Epithelial cell of prostate (primary cell): ENCODE results near the gene TMEM101.
"Not testable (repeated sequence)": the region's sequence is repeated elsewhere in the genome, so short reads cannot be mapped to it uniquely, and the experiment has no call there.

ENCODE experiments used
- DNase-seq: peaks from one replicate; pipeline ENCODE4 v3.0.0-alpha.2; 2011; ENCODE audit warnings: low read depth, low spot score
- H3K27ac ChIP-seq: fragments of 450-650 bp; 2 replicates; pipeline ENCODE4 v1.5.1; 2017; ENCODE audit warnings: mild to moderate bottlenecking

TMEM101 gene

DNA sequence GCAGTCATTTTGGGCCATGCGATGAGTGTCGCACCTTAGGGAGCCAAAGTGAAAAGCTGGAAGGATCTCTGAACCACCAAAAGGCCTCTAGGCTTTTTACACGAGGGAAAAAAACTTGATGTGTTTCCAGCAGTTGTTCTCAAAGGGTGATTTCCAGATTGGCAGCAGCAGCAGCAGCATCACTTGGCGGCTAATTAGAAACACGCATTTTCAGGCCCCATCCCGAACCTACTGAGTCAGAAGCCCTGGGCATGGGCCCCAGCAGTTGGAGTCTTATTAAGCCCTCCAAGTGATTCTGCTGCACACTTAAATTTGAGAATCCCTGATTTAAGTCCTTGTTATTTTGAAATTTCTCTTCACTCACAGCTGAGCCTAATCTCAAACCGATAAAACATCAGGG is 35.8 kb downstream of the TMEM101 start:
- no peak overlapping the region for H3K27ac ChIP-seq
- DNase-seq = no peak

DNA sequence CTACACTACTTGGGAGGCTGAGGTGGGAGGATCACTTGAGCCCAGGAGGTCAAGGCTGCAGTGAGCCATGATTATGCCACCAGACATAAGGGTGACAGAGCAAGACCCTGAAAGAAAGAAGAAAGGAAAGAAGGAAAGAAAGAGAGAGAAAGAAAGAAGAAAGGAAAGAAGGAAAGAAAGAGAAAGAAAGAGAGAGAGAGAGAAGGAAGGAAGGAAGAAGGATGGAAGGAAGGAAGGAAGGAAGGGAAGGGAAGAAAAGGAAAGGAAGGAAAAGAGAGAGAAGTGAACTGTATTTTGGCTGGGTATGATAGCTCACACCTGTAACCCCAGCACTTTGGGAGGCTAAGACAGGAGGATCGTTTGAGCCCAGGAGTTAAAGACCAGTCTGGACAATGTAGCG is 36.7 kb downstream of the TMEM101 start:
- no peak for DNase-seq
- no peak overlapping the region for H3K27ac ChIP-seq

DNA sequence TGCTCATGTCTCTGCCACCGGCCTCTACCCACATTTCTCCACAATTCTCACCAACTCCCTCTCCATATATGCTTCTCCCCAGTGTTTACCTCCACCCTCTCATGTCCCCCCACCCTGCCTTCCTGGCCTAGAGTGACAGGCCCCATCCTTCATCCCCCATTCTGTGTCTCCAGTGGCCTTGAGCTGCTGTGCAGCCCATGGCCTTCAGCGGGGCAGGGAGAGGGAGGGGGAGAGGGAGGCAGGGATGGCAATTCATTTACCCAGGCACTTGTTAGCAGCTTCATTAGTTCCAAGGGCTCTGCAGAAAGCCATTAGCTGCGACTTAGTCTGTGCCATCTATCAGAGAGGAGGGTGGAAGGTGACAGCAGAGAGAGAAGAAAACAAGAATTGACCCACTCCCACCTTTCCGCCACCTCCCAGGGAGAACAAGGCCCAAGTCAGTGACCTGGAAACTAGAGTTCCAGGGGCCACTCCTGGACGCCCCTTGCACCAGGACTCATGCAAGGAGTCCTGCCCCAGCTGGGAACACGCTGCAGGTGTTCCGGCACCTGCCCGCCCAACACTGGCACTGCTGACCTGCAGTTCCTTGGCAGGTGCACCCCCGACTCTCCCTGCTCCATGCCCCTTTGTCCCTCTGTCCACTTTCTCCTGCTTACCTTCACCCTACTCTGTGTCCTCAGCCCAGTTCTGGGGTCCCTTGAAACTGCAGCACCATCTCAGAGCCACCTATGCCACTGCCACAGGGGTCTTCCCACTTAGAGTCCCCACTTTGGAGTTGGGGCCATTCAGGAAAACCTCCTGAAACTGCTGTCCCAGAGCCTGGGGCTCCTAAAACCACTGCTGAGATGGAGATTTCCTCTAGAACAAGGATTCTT is 37.6 kb downstream of the TMEM101 start:
- no peak for DNase-seq

DNA sequence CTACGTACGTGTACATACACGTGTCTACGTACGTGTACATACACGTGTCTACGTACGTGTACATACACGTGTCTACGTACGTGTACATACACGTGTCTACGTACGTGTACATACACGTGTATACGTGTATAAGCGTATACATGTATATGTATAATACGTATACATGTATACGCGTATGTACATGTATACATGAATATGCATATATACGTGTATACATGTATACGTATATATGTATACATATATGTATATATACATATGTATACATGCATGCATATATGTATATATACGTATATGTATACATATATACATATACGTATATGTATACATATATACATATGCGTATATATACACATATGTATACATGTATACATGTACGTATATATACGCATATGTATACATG is 38.9 kb downstream of the TMEM101 start:
- DNase-seq = no peak
- no peak overlapping the region for H3K27ac ChIP-seq

More for the DNA sequence above, 37.6 kb downstream of the TMEM101 start:
- H3K27ac ChIP-seq = no peak overlapping the region

DNA sequence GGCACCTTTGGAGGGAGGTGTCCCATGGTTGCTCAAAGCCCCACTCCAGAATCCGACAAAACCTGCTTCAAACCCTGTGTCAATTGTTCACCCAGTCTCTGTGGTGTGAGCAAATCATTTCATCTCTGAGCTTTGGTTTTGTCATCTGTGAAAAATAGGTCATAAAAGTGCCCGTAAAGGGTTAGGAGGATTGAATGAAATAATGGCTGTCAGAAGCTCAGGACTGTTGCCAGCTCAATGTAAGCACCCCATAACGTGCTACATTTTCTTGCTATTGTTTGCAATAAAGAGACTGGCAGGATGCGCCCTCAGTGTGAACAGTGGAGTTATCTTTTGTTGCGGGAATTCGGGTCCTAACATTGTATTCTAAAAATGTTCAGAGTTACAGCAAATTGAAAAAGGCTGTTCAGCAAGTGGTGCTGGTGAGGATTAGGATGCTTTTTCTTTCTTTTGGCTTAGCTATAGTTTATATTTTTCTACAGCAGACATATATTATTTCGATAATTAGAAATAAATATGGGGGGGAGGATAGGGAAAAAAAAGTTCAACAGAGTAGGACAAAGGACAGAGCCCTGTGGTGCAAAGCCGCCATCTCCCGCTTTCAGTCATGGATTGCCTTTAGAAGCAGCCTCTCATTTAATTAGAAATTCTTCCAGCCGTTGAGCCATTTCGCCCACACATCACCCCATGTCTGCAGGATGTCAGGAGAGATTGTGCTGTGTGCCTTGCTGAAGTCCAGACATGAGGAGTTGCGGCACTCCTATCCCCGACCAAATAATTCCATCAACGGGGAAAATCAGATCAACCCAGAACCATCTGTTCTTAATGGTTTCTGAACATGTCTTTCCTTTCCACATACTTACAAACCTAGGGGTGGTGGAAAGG is 40.1 kb downstream of the TMEM101 start:
- H3K27ac ChIP-seq = no peak overlapping the region
- DNase-seq = no peak

DNA sequence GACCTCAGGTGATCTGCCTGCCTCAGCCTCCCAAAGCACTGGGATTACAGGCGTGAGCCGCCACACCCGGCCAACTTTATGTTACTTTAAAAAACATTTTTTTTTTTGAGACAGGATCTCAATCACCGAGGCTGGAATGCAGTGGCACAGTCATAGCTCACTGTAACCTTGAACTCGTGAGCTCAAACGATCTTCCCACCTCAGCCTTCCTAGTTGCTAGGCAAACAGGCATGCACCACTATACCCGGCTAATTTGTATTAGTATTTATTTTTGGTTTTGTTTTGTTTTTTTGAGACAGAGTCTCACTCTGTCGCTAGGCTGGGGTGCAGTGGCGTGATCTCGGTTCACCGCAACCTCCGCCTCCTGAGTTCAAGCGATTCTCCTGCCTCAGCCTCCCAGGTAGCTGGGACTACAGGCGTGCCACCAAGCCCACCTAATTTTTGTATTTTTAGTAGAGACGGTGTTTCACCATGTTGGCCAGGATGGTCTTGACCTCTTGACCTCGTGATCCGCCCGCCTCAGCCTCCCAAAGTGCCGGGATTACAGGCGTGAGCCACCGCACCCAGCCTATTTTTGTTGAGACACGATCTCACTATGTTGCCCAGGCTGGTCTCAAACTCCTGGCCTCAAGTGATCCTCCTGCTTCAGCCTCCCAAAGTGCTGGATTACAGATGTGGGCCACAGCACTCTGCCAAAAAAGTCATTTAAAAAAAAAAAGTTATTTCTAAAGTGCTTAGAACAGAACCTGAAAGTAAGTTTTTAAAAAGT is 42.1 kb downstream of the TMEM101 start:
- H3K27ac ChIP-seq, DNase-seq: not testable (repeated sequence)

DNA sequence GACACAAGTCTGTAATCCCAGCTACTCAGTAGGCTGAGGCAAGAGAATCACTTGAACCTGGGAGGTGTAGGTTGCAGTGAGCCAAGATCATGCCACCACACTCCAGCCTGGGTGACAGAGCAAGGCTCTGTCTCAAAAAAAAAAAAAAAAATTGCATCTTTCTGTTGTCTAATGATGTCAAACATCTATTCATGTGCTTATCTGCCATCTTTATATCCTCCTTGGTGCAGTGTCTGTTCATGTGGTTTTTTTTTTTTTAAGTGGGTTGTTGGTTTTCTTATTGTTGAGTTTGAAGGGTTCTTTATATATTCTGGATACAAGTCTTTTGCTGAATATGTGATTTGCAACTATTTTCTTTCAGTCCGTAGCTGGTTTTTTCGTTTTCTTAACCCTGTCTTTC is 43.3 kb downstream of the TMEM101 start:
- not testable (repeated sequence) for H3K27ac ChIP-seq, DNase-seq

DNA sequence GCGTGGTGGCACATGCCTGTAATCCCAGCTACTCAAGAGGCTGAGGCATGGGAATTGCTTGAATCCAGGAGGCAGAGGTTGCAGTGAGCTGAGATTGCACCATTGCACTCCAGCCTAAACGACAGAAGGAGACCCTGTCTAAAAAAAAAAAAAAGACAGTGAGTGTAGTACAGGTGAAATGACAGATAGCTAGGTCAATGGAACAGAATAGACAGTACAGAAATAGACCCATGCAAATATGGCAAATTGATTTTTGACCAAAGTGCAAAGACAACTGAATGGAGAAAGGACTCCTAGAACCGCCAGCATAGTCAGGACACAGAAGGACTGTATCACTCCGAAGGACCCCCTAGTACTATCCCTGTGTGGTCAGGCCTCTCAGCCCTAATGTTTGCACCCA is 44.4 kb downstream of the TMEM101 start:
- DNase-seq = no peak
- no peak overlapping the region for H3K27ac ChIP-seq

DNA sequence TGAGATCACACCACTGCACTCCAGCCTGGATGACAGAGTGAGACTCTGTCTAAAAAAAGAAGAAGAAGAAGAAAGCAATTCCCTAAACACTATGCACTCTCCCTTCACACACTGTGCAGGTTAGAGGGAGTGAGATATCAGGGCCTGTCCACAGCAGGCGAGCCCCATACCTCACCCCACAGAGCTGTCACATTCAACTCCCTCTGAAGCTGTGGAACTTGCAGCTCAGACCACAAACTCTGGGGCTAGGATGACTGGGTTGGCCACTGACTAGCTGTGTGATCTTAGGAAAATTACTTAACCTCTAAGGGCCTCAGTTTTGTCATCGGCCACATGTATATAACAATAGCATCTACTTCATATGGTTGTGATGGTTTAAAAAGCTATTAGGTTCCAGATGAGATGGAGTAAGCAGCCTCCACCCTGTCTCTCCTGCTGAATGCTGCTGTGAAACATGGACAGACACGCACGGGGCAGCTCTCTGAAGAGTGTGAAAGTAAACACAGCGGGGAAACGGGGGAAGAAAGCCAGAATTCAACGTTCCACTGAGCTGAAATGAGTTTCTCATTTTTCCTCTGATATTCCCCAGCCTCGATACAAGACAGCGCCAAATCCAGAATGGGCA is 47.4 kb downstream of the TMEM101 start:
- no peak overlapping the region for H3K27ac ChIP-seq
- DNase-seq = no peak

DNA sequence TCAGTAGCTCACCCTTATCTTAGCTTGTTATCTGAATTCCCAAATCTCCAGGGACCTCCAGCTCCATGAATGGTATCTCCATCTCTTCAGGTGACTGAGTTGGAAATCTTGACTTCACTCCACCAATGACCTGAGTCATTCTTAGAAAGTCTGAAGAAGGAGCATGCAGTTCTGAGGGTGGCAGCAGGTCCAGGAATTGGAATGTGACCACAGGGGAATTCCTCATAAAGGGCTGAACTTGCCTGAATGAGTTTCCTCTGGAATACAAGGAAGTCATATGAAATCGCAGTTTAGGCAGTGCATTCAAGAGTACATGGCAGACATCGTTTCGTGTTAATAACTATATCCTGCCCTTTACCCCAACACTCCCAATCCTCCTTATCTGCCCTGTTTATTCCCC is 48.5 kb downstream of the TMEM101 start:
- no peak overlapping the region for H3K27ac ChIP-seq
- no peak for DNase-seq

DNA sequence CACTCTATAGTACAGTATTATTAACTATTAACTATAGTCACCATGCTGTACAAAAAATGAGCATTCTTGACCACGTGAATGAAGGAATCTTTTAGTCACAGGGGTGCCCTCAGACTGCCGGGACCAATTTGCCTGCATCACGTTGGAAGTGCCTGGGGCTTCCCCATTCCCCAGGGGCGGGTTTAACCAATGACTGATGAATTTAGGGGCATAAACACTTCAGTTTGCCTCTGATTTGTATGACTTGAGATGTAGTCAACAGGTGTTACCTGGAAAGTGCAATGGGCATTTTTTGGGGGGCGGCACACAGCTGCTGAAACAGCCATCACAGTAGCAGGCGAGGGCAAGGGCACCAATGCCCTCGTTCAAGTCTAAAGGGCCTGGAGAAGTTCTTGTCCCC is 52.3 kb downstream of the TMEM101 start:
- no peak overlapping the region for H3K27ac ChIP-seq
- no peak for DNase-seq

DNA sequence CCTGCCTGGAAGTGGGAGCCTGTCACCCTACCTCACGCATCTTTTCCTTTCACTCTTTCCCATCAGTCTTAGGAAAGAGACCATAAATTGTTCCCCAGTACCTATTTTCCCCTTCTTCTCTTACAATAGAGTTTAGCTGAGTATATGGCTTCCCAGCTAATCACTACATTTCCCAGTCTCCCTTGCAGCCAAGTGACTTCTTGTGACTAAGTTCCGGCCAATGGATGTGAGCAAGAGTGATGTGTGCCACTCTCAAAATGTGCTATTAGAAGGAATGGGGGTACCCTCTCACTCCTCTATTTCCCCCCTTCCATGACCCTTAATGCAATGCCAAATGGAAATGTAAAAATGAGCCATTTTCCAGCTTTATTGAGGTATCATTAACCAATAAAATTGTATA is 52.8 kb downstream of the TMEM101 start:
- DNase-seq = no peak
- no peak overlapping the region for H3K27ac ChIP-seq

DNA sequence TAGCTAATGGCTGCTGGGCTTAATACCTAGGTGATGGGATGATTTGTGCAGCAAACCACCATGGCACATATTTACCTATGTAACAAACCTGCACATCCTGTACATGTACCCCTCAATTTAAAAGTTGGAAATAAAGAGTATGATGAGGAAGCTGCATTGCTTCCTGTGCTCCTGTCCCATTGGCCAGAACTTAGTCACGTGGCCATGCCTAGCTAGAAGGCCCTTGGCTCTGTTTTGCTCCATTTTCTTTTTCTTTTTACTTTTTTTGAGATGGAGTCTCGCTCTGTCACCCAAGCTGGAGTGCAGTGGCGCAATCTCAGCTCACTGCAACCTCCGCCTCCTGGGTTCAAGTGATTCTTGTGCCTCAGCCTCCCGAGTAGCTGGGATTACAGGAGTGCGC is 53.5 kb downstream of the TMEM101 start:
- DNase-seq = not testable (repeated sequence)

More for the DNA sequence above, 53.5 kb downstream of the TMEM101 start:
- not testable (repeated sequence) for H3K27ac ChIP-seq
